Erythroblast (primary cell): ENCODE results near the gene ZNF143.
A peak's percentile ranks its signal among the peaks of the same experiment; 100 is the strongest.

Source experiments
- DNase-seq, 2 experiments: peaks; one replicate each; lab custom pipeline; 2025; lab: John Stamatoyannopoulos, UW
- GATA1 ChIP-seq: IDR thresholded peaks from 2 replicates; pipeline ENCODE4 v1.6.1; 2011; ENCODE audit warnings: low read depth, mild to moderate bottlenecking, control low read depth, low read length, moderate library complexity
- POLR2A ChIP-seq: IDR thresholded peaks from 2 replicates; pipeline ENCODE4 v1.6.1; 2011; ENCODE audit warnings: mild to moderate bottlenecking, low read length

ZNF143 gene

DNA sequence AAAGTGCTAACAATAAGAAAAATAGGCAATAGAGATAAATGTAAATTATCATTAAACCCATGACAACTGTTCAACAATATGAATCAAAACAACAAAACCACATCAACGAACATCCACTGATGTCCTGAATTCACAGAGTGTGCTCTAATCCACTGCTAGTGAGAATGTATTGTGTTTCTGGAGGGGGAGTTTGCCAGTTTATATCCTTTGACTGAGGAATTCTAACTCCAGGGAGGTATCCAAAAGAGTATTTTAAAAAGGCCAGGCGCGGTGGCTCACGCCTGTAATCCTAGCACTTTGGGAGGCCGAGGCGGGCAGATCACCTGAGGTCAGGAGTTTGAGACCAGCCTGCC, 110.9 kb downstream of the ZNF143 start:
- no peak for DNase-seq

DNA sequence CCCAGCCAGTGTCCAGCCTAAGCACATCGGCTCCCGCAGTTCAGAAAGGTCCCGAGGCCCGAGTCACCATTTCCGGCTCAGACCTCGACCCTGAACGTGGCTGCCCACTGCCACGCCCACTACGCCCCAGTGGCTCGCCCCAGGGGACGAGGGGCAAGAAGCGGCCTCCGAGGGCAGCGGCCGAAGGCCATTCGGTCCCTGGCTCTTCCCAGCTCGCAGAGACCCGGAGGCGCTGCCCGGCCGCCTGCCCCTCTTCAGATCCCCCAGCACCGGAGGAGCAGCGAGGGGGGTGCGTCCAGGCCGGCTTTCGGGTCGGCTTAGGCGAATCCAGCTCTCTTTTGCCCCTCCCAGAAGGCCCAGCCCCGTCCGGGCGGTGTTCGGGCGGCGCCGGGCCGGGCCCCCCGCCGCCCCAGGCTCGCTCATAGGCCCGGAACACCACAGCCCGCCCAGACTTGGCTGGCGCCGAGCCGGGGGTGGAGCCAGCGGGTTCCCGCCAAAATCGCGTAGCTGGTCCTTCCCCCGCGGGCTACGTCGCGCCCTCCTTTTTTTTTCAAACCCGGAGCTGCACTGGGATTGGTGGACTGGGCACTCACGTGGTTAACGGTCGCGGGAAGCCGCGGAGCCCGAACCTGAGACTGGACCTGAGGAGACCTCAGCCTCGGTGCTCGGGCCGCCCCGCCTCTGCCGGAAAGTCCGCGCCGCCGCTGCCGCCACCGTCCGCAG, 112.4 kb downstream of the ZNF143 start, which contains the start of gene WEE1:
Gene WEE1, plus strand, starts transcription at position 619 of the 723 bp plus-strand sequence. CDS start 264 bp downstream, outside the sequence.
- TF ChIP-seq GATA1 (no peak), POLR2A (peak; percentile 90)
- peak; percentile 98 to 99 for DNase-seq

More for the DNA sequence above, 110.9 kb downstream of the ZNF143 start:
- TF ChIP-seq GATA1 (no peak), POLR2A (no peak)

DNA sequence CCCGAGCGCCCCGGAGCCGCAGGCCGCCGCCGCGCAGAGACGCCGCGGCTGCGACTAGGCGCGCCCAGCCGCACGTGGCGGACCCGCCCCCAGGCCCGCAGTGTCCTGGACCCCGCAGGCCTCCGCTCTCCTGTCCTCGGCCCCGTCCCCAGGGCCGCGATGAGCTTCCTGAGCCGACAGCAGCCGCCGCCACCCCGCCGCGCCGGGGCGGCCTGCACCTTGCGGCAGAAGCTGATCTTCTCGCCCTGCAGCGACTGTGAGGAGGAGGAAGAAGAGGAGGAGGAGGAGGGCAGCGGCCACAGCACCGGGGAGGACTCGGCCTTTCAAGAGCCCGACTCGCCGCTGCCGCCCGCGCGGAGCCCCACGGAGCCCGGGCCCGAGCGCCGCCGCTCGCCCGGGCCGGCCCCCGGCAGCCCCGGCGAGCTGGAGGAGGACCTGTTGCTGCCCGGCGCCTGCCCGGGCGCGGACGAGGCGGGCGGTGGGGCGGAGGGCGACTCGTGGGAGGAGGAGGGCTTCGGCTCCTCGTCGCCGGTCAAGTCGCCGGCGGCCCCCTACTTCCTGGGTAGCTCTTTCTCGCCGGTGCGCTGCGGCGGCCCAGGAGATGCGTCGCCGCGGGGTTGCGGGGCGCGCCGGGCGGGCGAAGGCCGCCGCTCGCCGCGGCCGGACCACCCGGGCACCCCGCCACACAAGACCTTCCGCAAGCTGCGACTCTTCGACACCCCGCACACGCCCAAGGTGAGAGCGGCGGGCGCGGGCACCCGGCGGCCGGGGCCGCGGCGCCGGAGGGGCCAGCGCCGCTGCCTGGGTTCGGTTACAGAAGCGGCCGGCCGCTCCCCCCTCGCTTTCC, 113.2 kb downstream of the ZNF143 start:
- peak in 1 of 2 experiments; percentile 74 for DNase-seq
- TF ChIP-seq GATA1 (no peak), POLR2A (no peak)

DNA sequence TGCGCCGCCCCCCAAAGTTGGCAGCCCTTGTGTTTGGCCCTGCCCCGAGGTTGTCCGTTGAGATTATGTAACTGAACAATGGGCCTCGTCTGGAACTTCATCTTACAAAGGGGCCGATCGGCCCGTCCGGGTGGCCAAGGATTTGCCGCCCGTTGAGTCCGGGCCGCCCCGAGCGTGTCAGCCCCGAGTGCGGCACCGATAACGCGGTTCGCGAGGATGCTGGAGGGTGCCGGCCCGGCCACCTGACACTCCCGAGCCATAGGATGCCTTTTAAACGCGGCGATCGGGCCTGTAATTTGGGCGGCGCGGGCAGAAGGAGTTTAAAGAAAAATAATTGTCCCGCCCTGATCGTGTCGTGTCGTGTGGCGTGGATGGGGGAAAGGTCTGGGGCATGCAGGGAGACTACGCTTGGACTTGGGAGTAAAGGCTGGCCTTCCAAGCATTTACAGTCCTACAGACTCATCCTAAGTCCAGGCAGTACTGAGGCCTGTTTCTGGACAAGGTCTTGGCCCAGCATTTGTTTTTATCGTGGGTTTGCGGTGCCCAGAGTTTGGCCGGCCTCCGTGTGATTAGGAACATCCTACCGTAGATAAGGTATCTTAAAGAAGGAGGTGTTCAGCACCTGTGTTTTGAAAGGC, 113.9 kb downstream of the ZNF143 start:
- TF ChIP-seq POLR2A (no peak), GATA1 (no peak)
- DNase-seq, result peak; percentile 76

DNA sequence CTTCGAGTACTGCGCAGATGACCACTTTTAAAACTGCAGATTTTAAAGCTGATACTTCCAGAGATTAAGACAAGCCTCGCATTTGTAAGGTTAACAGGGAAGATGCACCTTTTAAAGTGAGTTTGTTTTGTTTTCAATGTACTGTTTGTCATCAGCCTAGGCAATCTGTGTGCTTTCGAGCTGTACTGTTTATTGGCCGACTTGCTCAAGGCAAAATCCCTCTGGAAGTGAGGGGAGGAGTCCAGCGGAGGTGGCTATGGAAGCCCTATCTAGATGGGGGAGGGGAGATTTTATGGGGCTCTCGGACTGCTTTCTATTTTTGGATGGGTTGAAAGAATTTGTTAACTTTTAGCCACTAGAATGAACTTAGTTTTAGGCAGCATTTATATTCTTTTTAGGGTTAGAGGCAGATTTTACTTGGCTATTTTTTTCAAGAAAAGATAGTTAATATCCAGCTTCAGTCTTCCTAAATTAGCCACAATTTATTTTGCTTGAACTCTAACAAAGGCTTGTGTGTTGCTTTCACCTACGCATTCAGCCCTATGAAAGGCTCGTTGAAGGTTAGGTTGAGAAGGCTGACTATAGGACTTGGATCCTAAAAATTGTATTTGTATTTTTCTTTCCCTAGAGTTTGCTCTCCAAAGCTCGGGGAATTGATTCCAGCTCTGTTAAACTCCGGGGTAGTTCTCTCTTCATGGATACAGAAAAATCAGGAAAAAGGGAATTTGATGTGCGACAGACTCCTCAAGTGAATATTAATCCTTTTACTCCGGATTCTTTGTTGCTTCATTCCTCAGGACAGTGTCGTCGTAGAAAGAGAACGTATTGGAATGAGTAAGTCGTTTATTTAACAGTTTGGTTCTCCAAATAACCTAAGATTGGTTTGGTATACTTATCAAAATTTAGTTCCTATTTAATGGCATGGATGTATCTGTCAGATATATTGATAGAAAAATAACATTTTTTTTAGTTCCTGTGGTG, 114.7 kb downstream of the ZNF143 start:
- TF ChIP-seq GATA1, result no peak
- peak; percentile 76 for TF ChIP-seq POLR2A
- peak; percentile 67 to 75 for DNase-seq

DNA sequence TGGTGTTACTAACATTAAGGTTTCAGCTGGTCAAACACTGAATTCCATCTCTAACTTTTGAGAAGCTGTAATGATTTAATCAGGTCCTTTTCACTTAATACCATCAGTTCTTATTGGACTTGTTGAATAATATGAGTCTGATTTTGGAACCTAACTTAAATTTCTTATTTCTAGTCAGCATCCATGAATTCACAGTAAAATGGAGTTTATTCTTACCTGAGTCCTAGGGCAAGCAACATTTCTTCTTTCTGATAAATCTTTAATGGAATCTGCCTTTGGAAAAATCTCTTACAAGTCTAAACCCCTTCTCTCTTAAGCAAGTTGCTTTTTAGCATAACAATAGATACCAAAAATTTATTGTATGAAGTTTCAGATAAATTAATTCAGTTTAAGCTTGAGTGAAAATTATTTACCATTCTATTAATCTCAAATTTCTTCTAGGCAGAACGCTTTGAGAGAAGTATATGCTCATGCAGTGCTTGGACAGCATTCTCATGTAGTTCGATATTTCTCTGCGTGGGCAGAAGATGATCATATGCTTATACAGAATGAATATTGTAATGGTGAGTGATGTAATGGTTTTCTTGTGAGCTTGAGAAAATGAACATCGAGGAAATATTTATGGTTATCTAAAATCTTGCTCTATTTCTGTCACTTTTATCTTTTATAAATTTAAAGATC, 116.0 kb downstream of the ZNF143 start:
- DNase-seq, result no peak
- TF ChIP-seq POLR2A (no peak), GATA1 (no peak)

DNA sequence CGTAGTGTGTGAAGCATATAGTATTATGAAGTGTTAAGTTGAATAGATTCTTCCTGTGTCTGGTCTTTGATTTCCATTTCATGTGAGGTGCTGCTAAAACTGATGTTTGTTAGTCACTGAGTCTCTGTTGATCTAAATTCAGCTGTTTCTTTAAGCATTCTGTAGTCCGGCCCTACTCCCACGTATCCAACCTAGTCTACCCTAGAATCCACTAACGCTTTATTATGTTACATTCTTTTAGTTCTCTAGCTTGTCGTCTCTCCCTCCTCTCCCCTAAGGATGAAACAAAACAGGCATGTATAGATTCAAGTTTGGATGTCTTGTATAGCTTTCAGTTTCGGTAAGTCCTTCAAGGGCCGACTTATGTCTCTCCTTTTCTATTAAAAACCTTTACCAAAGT, 116.7 kb downstream of the ZNF143 start:
- TF ChIP-seq GATA1, result no peak
- peak; percentile 26 for TF ChIP-seq POLR2A
- peak in 1 of 2 experiments; percentile 30 for DNase-seq
